B cell (primary cell): Measurements from ENCODE around the gene ZNF324. TPM values are rescaled to one million over a fixed set of nuclear protein-coding genes. Genes with fewer than 3 reads are reported as not detected.

ENCODE experiments used
- ATAC-seq: fragments of 200-7000 bp; cut with Tn5 transposase; one replicate; pipeline ENCODE4 v1.10.0; 2021; ENCODE audit warnings: low read depth, mild to moderate bottlenecking, moderate number of reproducible peaks, moderate library complexity
- CTCF ChIA-PET: fragments of 350-600 bp; sonication (Branson Sonifier 250); formaldehyde crosslinking; loops from one replicate; lab custom pipeline; 2021; ENCODE audit warnings: antibody characterized with exemption, inconsistent platforms; lab: Charles Lee
- POLR2A ChIA-PET: fragments of 350-600 bp; sonication (Branson Sonifier 250); formaldehyde crosslinking; loops from one replicate; lab custom pipeline; 2021; ENCODE audit warnings: antibody characterized with exemption; lab: Charles Lee
- DNase-seq: peaks from one replicate; pipeline ENCODE4 v3.0.0; 2013
- H2AFZ ChIP-seq: 2 replicates; pipeline ENCODE4 v1.6.1; 2012; ENCODE audit warnings: mild to moderate bottlenecking, low read depth, low read length; ENCODE audit not compliant: insufficient read depth, poor library complexity, severe bottlenecking
- H3K27ac ChIP-seq, 2 donors: 1 replicate in 1 of 2; 2 replicates in 1 of 2; pipeline ENCODE4 v1.5.1; 2012 to 2013; ENCODE audit warnings: low read length in 2 of 2, mild to moderate bottlenecking in 2 of 2, moderate library complexity in 1 of 2
- H3K27me3 ChIP-seq, 4 experiments: fragments of 200-600 bp in 1 of 4; sonication (generic) in 1 of 4; replicated peaks in 1 of 4; 1 replicate in 2 of 4; 2 replicates in 2 of 4; pipeline versions ENCODE4 v1.6.1 to v1.7.0; 2013 to 2016; ENCODE audit warnings: low read length in 3 of 4, mild to moderate bottlenecking in 2 of 4, mixed read lengths in 1 of 4, moderate library complexity in 1 of 4; ENCODE audit not compliant: insufficient read depth in 4 of 4, control insufficient read depth in 3 of 4; ENCODE audit errors: control extremely low read depth in 1 of 4
- H3K36me3 ChIP-seq, 2 experiments: replicated peaks in 1 of 2; 1 replicate in 1 of 2; 2 replicates in 1 of 2; pipeline versions ENCODE4 v1.6.1 to v1.7.1; 2013; ENCODE audit warnings: low read length in 1 of 2; ENCODE audit not compliant: insufficient read depth in 2 of 2, control insufficient read depth in 1 of 2; ENCODE audit errors: control extremely low read depth in 1 of 2, extremely low read depth in 1 of 2
- H3K4me1 ChIP-seq, 2 donors: fragments of 200-600 bp in 1 of 2; sonication (generic) in 1 of 2; 1 replicate in 1 of 2; 2 replicates in 1 of 2; pipeline versions ENCODE4 v1.5.1 to v1.6.1; 2013 to 2017; ENCODE audit warnings: low read length in 2 of 2; ENCODE audit not compliant: control insufficient read depth in 2 of 2, insufficient read depth in 2 of 2
- H3K4me2 ChIP-seq: replicated peaks from 2 replicates; pipeline ENCODE3; 2012; ENCODE audit warnings: mild to moderate bottlenecking, low read depth, low read length; ENCODE audit not compliant: poor library complexity, severe bottlenecking
- H3K4me3 ChIP-seq, 5 experiments: fragments of 200-600 bp in 1 of 5; sonication (generic) in 1 of 5; 1 replicate in 3 of 5; 2 replicates in 2 of 5; pipeline versions ENCODE4 v1.5.1 to v1.7.0; 2011 to 2016; ENCODE audit warnings: low read length in 4 of 5, mild to moderate bottlenecking in 4 of 5, low read depth in 2 of 5, control low read depth in 1 of 5, moderate library complexity in 1 of 5; ENCODE audit not compliant: insufficient read depth in 1 of 5; ENCODE audit errors: control extremely low read depth in 1 of 5, extremely low read depth in 1 of 5
- H3K79me2 ChIP-seq: fragments of 200-600 bp; sonication (generic); one replicate; pipeline ENCODE4 v1.6.0; 2016; ENCODE audit warnings: low read length; ENCODE audit not compliant: control insufficient read depth, insufficient read depth
- H3K9ac ChIP-seq: fragments of 200-600 bp; sonication (generic); 2 replicates; pipeline ENCODE4 v1.6.1; 2017; ENCODE audit warnings: mild to moderate bottlenecking, low read length, moderate library complexity
- H3K9me3 ChIP-seq, 3 donors: one replicate each; pipeline versions ENCODE4 v1.6.1 to v1.7.1; 2013; ENCODE audit warnings: low read length in 2 of 3; ENCODE audit not compliant: control insufficient read depth in 2 of 3, insufficient read depth in 1 of 3; ENCODE audit errors: control extremely low read depth in 1 of 3
- H4K20me1 ChIP-seq: 2 replicates; pipeline ENCODE4 v1.6.0; 2012; ENCODE audit warnings: mild to moderate bottlenecking, low read length; ENCODE audit not compliant: insufficient read depth, control insufficient read depth, poor library complexity, severe bottlenecking
- H3K27ac Mint-ChIP-seq: one replicate; pipeline ENCODE4 v1.8.0; 2021; ENCODE audit warnings: mixed read lengths
- H3K27me3 Mint-ChIP-seq: one replicate; pipeline ENCODE4 v1.8.0; 2021; ENCODE audit warnings: mixed read lengths
- H3K4me1 Mint-ChIP-seq: one replicate; pipeline ENCODE4 v1.8.0; 2021; ENCODE audit warnings: mixed read lengths
- H3K4me3 Mint-ChIP-seq: one replicate; pipeline ENCODE4 v1.8.0; 2021; ENCODE audit warnings: mixed read lengths
- H3K9me3 Mint-ChIP-seq: one replicate; pipeline ENCODE4 v1.8.0; 2022; ENCODE audit warnings: mixed read lengths; ENCODE audit not compliant: insufficient read depth
- EZH2 ChIP-seq: IDR thresholded peaks from 2 replicates; pipeline ENCODE4 v1.6.1; 2012; ENCODE audit warnings: borderline replicate concordance, low read depth, mild to moderate bottlenecking, moderate library complexity, low read length; ENCODE audit not compliant: insufficient read depth, poor library complexity, severe bottlenecking
- WGBS: methylation state at CpG from one replicate; pipeline ENCODE4 v1.1.5; 2013; ENCODE audit warnings: missing lambda C conversion rate; ENCODE audit not compliant: insufficient coverage; 5-methylcytosine and 5-hydroxymethylcytosine counted together
- intact Hi-C: fragments of 100-400 bp; cut with micrococcal nuclease; formaldehyde crosslinking; loops from one replicate; pipeline ENCODE4 v1.10.0; 2022
- polyA plus RNA-seq: library from polyadenylated mRNA; depleted of rRNA; stranded (reverse); fragments of >200 nt; gene quantifications from 2 replicates; pipeline ENCODE4 v1.2.3, GENCODE V29; 2012
- small RNA-seq: library from RNA; depleted of rRNA; stranded (forward); fragments of <200 nt; gene quantifications from one replicate; pipeline ENCODE3, GENCODE V24; 2012; ENCODE audit warnings: low replicate concordance, low read depth; ENCODE audit not compliant: insufficient read length
- total RNA-seq, 2 donors: library from RNA; stranded (reverse); fragments of 120-200 nt in 1 of 2; gene quantifications; 1 replicate in 1 of 2; 2 replicates in 1 of 2; pipeline versions ENCODE4 v1.2.3 to v1.2.4, GENCODE V29; 2013 to 2022
- TF ChIP-seq, protein P1 (sequence below): fragments of 200-600 bp; IDR thresholded peaks from one replicate; pipeline ENCODE4 v1.8.0; 2022; ENCODE audit warnings: antibody characterized with exemption, mild to moderate bottlenecking

ZNF324 gene
- total and polyA plus RNA-seq, 2 donors (not counting 1 experiment from before 2014, with no cell fraction given) = 12.8 to 21.0 TPM

DNA sequence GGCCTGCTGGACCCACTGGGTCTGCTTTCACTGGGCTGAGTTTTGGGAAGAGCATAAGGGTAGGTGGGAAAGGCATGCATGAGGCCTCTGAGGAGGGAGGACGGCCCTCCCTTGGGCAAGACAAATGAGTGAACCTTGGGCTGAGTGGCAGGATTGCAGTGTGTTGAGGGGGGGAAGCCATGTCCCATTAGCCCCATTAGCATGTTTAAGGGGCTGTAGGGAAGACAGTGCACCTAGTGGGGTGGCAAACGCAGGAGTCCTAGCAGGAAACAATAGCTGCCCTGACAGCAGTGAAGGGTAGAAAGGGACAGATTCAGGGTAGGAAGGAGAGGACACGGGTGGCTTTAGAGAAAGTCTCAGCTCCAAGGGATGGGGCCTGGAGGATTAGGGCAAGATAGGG is 55.8 kb downstream of the ZNF324 start:
- peaks cover 26% of the 10 kb centered on the region for H3K4me1 Mint-ChIP-seq
- no peak for ATAC-seq

More for the DNA sequence above, 55.8 kb downstream of the ZNF324 start:
- H3K9ac ChIP-seq = no peak overlapping the region
- intact Hi-C loops = no loop called here
- no peak for TF ChIP-seq EZH2
- TF ChIP-seq, protein P1, sequence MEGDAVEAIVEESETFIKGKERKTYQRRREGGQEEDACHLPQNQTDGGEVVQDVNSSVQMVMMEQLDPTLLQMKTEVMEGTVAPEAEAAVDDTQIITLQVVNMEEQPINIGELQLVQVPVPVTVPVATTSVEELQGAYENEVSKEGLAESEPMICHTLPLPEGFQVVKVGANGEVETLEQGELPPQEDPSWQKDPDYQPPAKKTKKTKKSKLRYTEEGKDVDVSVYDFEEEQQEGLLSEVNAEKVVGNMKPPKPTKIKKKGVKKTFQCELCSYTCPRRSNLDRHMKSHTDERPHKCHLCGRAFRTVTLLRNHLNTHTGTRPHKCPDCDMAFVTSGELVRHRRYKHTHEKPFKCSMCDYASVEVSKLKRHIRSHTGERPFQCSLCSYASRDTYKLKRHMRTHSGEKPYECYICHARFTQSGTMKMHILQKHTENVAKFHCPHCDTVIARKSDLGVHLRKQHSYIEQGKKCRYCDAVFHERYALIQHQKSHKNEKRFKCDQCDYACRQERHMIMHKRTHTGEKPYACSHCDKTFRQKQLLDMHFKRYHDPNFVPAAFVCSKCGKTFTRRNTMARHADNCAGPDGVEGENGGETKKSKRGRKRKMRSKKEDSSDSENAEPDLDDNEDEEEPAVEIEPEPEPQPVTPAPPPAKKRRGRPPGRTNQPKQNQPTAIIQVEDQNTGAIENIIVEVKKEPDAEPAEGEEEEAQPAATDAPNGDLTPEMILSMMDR = no peak
- H3K27me3 ChIP-seq = no peaks in the 10 kb centered on the region
- H3K36me3 ChIP-seq = no peaks in the 10 kb centered on the region
- no peak overlapping the region for H3K4me3 ChIP-seq
- H2AFZ ChIP-seq = no peak overlapping the region
- Mint-ChIP-seq H3K9me3 (no peaks in the 10 kb centered on the region), H3K4me3 (no peak overlapping the region), H3K27me3 (no peaks in the 10 kb centered on the region), H3K27ac (no peak overlapping the region)
- ChIA-PET CTCF (interaction anchor here (4.9 kb wide), 1 partner anchor 57 kb away, joined by 72 read pairs; no protein-coding TSS in a partner anchor), POLR2A (interaction anchor here (0.6 kb wide), 1 partner anchor 57 kb away, joined by 3 read pairs; no protein-coding TSS in a partner anchor)
- peaks cover 16 to 24% of the 10 kb centered on the region in 2 donors for H3K4me1 ChIP-seq
- no peak overlapping the region for H3K4me2 ChIP-seq
- peaks cover 12% of the 10 kb centered on the region for H3K79me2 ChIP-seq
- WGBS = 98% methylated on average over 3 of the region's 3 CpGs
- H3K27ac ChIP-seq = no peak overlapping the region
- H3K9me3 ChIP-seq = no peaks in the 10 kb centered on the region
- H4K20me1 ChIP-seq = peaks cover 12% of the 10 kb centered on the region
- DNase-seq = no peak

Small RNA genes within 50 kb of the gene (small RNA-seq; reads per million reads assigned to genes)
- gene RN7SL693P = not detected
- not detected for gene RNU6-1337P

Other genes with a start within 250 kb of the ZNF324 start
- gene ZNF544, start 238.2 kb upstream of the ZNF324 start, total RNA-seq = 65.7 and 75.2 TPM in 2 replicates
- 37.1 and 41.4 TPM in 2 replicates for gene ZNF544, start 238.2 kb upstream of the ZNF324 start, polyA plus RNA-seq
- 7.9 and 8.0 TPM in 2 replicates for gene ZNF8, start 188.1 kb upstream of the ZNF324 start, total RNA-seq
- 3.4 and 4.0 TPM in 2 replicates for gene ZNF8, start 188.1 kb upstream of the ZNF324 start, polyA plus RNA-seq
- gene ERVK3-1, start 161.7 kb upstream of the ZNF324 start, total RNA-seq = 79.0 and 80.2 TPM in 2 replicates
- 80.7 and 113 TPM in 2 replicates for gene ERVK3-1, start 161.7 kb upstream of the ZNF324 start, polyA plus RNA-seq
- 7.1 TPM in 2 replicates for gene ZSCAN22, start 140.1 kb upstream of the ZNF324 start, total RNA-seq
- gene ZSCAN22, start 140.1 kb upstream of the ZNF324 start, polyA plus RNA-seq = 2.2 and 2.8 TPM in 2 replicates
- 18.4 and 23.7 TPM in 2 replicates for gene A1BG, start 113.6 kb upstream of the ZNF324 start, total RNA-seq
- gene A1BG, start 113.6 kb upstream of the ZNF324 start, polyA plus RNA-seq = 28.4 and 52.6 TPM in 2 replicates
- gene ZNF497, start 104.3 kb upstream of the ZNF324 start, total RNA-seq = 2.7 and 4.4 TPM in 2 replicates
- 1.6 and 1.9 TPM in 2 replicates for gene ZNF497, start 104.3 kb upstream of the ZNF324 start, polyA plus RNA-seq
- 3.1 and 4.2 TPM in 2 replicates for gene ZNF837, start 86.0 kb upstream of the ZNF324 start, total RNA-seq
- gene ZNF837, start 86.0 kb upstream of the ZNF324 start, polyA plus RNA-seq = 3.0 and 4.9 TPM in 2 replicates
- gene RPS5, start 79.8 kb upstream of the ZNF324 start, total RNA-seq = 1,234 and 1,311 TPM in 2 replicates
- gene RPS5, start 79.8 kb upstream of the ZNF324 start, polyA plus RNA-seq = 3,725 and 4,330 TPM in 2 replicates
- 0.49 TPM in 1 of 2 replicates, not detected in the other for gene RNF225, start 71.4 kb upstream of the ZNF324 start, total RNA-seq
- not detected in 2 replicates for gene RNF225, start 71.4 kb upstream of the ZNF324 start, polyA plus RNA-seq
- gene ZNF584, start 58.4 kb upstream of the ZNF324 start, total RNA-seq = 12.3 and 14.0 TPM in 2 replicates
- gene ZNF584, start 58.4 kb upstream of the ZNF324 start, polyA plus RNA-seq = 1.5 and 3.0 TPM in 2 replicates
- 14.7 and 15.2 TPM in 2 replicates for gene ZNF132, start 26.9 kb upstream of the ZNF324 start, total RNA-seq
- gene ZNF132, start 26.9 kb upstream of the ZNF324 start, polyA plus RNA-seq = 0.72 and 1.6 TPM in 2 replicates
- gene ZNF324B, start 15.5 kb upstream of the ZNF324 start, total RNA-seq = 15.0 and 17.4 TPM in 2 replicates
- 4.7 and 5.6 TPM in 2 replicates for gene ZNF324B, start 15.5 kb upstream of the ZNF324 start, polyA plus RNA-seq
- 15.0 and 18.5 TPM in 2 replicates for gene ZNF446, start 9.3 kb downstream of the ZNF324 start, total RNA-seq
- 12.9 and 18.9 TPM in 2 replicates for gene ZNF446, start 9.3 kb downstream of the ZNF324 start, polyA plus RNA-seq
- 11.8 and 14.1 TPM in 2 replicates for gene SLC27A5, start 44.9 kb downstream of the ZNF324 start, total RNA-seq
- gene SLC27A5, start 44.9 kb downstream of the ZNF324 start, polyA plus RNA-seq = 6.9 and 8.9 TPM in 2 replicates
- gene ZBTB45, start 52.7 kb downstream of the ZNF324 start, total RNA-seq = 20.9 and 28.4 TPM in 2 replicates
- 11.4 and 12.6 TPM in 2 replicates for gene ZBTB45, start 52.7 kb downstream of the ZNF324 start, polyA plus RNA-seq
- 370 and 394 TPM in 2 replicates for gene TRIM28, start 77.0 kb downstream of the ZNF324 start, total RNA-seq
- 569 and 795 TPM in 2 replicates for gene TRIM28, start 77.0 kb downstream of the ZNF324 start, polyA plus RNA-seq
- 61.7 and 62.5 TPM in 2 replicates for gene CHMP2A, start 88.0 kb downstream of the ZNF324 start, total RNA-seq
- gene CHMP2A, start 88.0 kb downstream of the ZNF324 start, polyA plus RNA-seq = 97.5 and 138 TPM in 2 replicates
- 57.2 and 66.1 TPM in 2 replicates for gene UBE2M, start 91.5 kb downstream of the ZNF324 start, total RNA-seq
- 62.5 and 81.7 TPM in 2 replicates for gene UBE2M, start 91.5 kb downstream of the ZNF324 start, polyA plus RNA-seq
- gene MZF1, start 106.3 kb downstream of the ZNF324 start, total RNA-seq = 79.4 and 81.4 TPM in 2 replicates
- gene MZF1, start 106.3 kb downstream of the ZNF324 start, polyA plus RNA-seq = 92.4 and 95.8 TPM in 2 replicates